ENCODE data around the gene PRKAB2.

Gene PRKAB2

GRCh38 chr1:147214842-147215539, 42.7 kb upstream of the PRKAB2 start:
- H3K9me3 ChIP-seq: no peaks in the 10 kb centered on the region
- TF ChIP-seq, protein P1, sequence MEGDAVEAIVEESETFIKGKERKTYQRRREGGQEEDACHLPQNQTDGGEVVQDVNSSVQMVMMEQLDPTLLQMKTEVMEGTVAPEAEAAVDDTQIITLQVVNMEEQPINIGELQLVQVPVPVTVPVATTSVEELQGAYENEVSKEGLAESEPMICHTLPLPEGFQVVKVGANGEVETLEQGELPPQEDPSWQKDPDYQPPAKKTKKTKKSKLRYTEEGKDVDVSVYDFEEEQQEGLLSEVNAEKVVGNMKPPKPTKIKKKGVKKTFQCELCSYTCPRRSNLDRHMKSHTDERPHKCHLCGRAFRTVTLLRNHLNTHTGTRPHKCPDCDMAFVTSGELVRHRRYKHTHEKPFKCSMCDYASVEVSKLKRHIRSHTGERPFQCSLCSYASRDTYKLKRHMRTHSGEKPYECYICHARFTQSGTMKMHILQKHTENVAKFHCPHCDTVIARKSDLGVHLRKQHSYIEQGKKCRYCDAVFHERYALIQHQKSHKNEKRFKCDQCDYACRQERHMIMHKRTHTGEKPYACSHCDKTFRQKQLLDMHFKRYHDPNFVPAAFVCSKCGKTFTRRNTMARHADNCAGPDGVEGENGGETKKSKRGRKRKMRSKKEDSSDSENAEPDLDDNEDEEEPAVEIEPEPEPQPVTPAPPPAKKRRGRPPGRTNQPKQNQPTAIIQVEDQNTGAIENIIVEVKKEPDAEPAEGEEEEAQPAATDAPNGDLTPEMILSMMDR (IDR thresholded peaks at IDR 0.05; ENCODE audit: low read depth, low read length): no peak
- no peak for DNase-seq
- peaks cover 4% of the 10 kb centered on the region for H3K27me3 ChIP-seq
- no peak overlapping the region for H3K4me3 ChIP-seq (ENCODE audit: low read depth, low read length)
- H3K36me3 ChIP-seq: no peaks in the 10 kb centered on the region
- no peaks in the 10 kb centered on the region for H3K4me1 ChIP-seq

DNA sequence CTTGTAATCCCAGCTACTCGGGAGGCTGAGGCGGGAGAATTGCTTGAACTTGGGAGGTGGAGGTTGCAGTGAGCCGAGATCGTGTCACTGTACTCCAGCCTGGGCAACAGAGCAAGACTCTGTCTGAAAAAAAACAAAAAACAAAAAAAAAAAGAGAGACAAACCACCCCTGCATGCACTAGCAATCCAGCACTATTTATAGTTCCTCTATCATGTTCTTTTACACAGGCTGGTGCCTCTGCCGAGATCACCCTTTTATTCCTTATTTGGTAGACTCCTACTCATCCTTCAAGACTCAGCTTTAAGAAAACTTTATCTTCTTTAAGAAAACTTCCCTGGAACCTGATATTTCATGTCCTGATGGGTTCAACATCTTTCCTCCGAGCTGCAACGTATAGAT, 42.1 kb upstream of the PRKAB2 start:
- H3K4me1 ChIP-seq: no peaks in the 10 kb centered on the region
- peaks cover 2% of the 10 kb centered on the region for H3K27me3 ChIP-seq
- no peak for DNase-seq
- H3K9me3 ChIP-seq: no peaks in the 10 kb centered on the region
- TF ChIP-seq, protein P1 (IDR thresholded peaks at IDR 0.05; ENCODE audit: low read depth, low read length): no peak
- no peak overlapping the region for H3K4me3 ChIP-seq (ENCODE audit: low read depth, low read length)
- no peaks in the 10 kb centered on the region for H3K36me3 ChIP-seq

- no peak for DNase-seq
- no peaks in the 10 kb centered on the region for H3K36me3 ChIP-seq
- H3K4me3 ChIP-seq (ENCODE audit: low read depth, low read length): no peak overlapping the region
- TF ChIP-seq, protein P1 (IDR thresholded peaks at IDR 0.05; ENCODE audit: low read depth, low read length): no peak
- H3K27me3 ChIP-seq: peaks cover 2% of the 10 kb centered on the region
- H3K4me1 ChIP-seq: no peaks in the 10 kb centered on the region
- H3K9me3 ChIP-seq: no peaks in the 10 kb centered on the region
Observed at GRCh38 chr1:147213271-147213670, 41.0 kb upstream of the PRKAB2 start.

GRCh38 chr1:147211577-147211976, 39.3 kb upstream of the PRKAB2 start:
- H3K27me3 ChIP-seq: no peaks in the 10 kb centered on the region; the same call in none of the 2 replicates
- no peaks in the 10 kb centered on the region for H3K4me1 ChIP-seq
- H3K9me3 ChIP-seq: no peaks in the 10 kb centered on the region
- DNase-seq: no peak
- H3K36me3 ChIP-seq: no peaks in the 10 kb centered on the region
- TF ChIP-seq, protein P1 (IDR thresholded peaks at IDR 0.05; ENCODE audit: low read depth, low read length): no peak
- no peak overlapping the region for H3K4me3 ChIP-seq (ENCODE audit: low read depth, low read length)

GRCh38 chr1:147210987-147211386, 38.7 kb upstream of the PRKAB2 start:
- no peaks in the 10 kb centered on the region for H3K4me1 ChIP-seq

More at GRCh38 chr1:147210987-147211386, 38.7 kb upstream of the PRKAB2 start:
- no peak overlapping the region for H3K4me3 ChIP-seq (ENCODE audit: low read depth, low read length)
- no peaks in the 10 kb centered on the region; the same call in 1 of the 2 replicates for H3K27me3 ChIP-seq
- TF ChIP-seq, protein P1 (IDR thresholded peaks at IDR 0.05; ENCODE audit: low read depth, low read length): no peak
- no peaks in the 10 kb centered on the region for H3K36me3 ChIP-seq
- DNase-seq: no peak
- no peaks in the 10 kb centered on the region for H3K9me3 ChIP-seq
